Panc1 (cell line): Measurements from ENCODE around the gene BPTF.
A peak's percentile ranks its signal among the peaks of the same experiment; 100 is the strongest.

Source experiments
- CTCF ChIP-seq: fragments of 450-650 bp; IDR thresholded peaks from 2 replicates; pipeline ENCODE4 v1.5.1; 2017; ENCODE audit warnings: mild to moderate bottlenecking
- POLR2AphosphoS5 ChIP-seq: IDR thresholded peaks from 2 replicates; pipeline ENCODE4 v1.6.1; 2012; ENCODE audit warnings: mild to moderate bottlenecking, low read depth, low read length, moderate library complexity

GRCh38 chr17:68019675-68020408 lies 194.5 kb downstream of the BPTF start:
- TF ChIP-seq CTCF (no peak; the same call in 1 of the 2 replicates), POLR2AphosphoS5 (peak; percentile 68; the same call in 1 of the 2 replicates)
